Peyer's patch (tissue), 4 donors: Measurements from ENCODE around the gene KIN. TPM values are rescaled to one million over a fixed set of nuclear protein-coding genes. Genes with fewer than 3 reads are reported as not detected.

ENCODE experiments used
- DNase-seq, 3 donors: peaks; one replicate each; pipeline ENCODE4 v3.0.0-alpha.2; 2017 to 2019
- H3K27ac ChIP-seq, 4 donors: fragments of 200-600 bp; sonication (generic); one replicate each; pipeline ENCODE4 v1.5.1; 2016 to 2019
- H3K27me3 ChIP-seq, 2 donors: fragments of 200-600 bp; sonication (generic); one replicate each; pipeline ENCODE4 v1.5.1; 2019
- H3K36me3 ChIP-seq, 3 donors: fragments of 200-600 bp; sonication (generic); one replicate each; pipeline ENCODE4 v1.5.1; 2016 to 2019
- H3K4me1 ChIP-seq, 4 donors: fragments of 200-600 bp; sonication (generic); one replicate each; pipeline ENCODE4 v1.5.1; 2016 to 2019
- H3K4me3 ChIP-seq, 4 donors: fragments of 200-600 bp; sonication (generic); 1 replicate in 3 of 4; 2 replicates in 1 of 4; pipeline ENCODE4 v1.5.1; 2016 to 2019; ENCODE audit warnings: mild to moderate bottlenecking in 1 of 4
- H3K9me3 ChIP-seq, 4 donors: fragments of 200-600 bp; sonication (generic); one replicate each; pipeline ENCODE4 v1.5.1; 2016 to 2019; ENCODE audit warnings: mild to moderate bottlenecking in 1 of 4
- CTCF ChIP-seq, 6 experiments: fragments of 450-650 bp in 4 of 6; fragments of 200-600 bp in 2 of 6; sonication (generic) in 1 of 6; IDR thresholded peaks; one replicate each; pipeline ENCODE4 v1.5.1; 2017 to 2019; ENCODE audit warnings: antibody characterized with exemption in 6 of 6, mild to moderate bottlenecking in 3 of 6, moderate library complexity in 1 of 6
- POLR2A ChIP-seq, 2 donors: fragments of 450-650 bp; IDR thresholded peaks; one replicate each; pipeline ENCODE4 v1.5.1; 2017; ENCODE audit warnings: antibody characterized with exemption in 2 of 2, mild to moderate bottlenecking in 2 of 2, moderate library complexity in 2 of 2
- total RNA-seq, 4 donors: library from RNA; depleted of rRNA; stranded (reverse); fragments of >200 nt; gene quantifications; one replicate each; pipeline ENCODE4 v1.1.0, GENCODE V29; 2016

Gene KIN
- total RNA-seq, 4 donors from 2014 or later: 8.9 to 25.6 (median 11.8) TPM

- Histone ChIP-seq H3K27ac (no peak overlapping the region), H3K4me1 (peaks cover 0 to 52% (median 3%) of the 10 kb centered on the region in 4 donors), H3K9me3 (no peaks in the 10 kb centered on the region), H3K36me3 (peaks cover 0 to 31% (median 0%) of the 10 kb centered on the region in 3 donors), H3K27me3 (no peaks in the 10 kb centered on the region), H3K4me3 (no peak overlapping the region)
- DNase-seq: no peak
- no peak for TF ChIP-seq CTCF (IDR thresholded peaks at IDR 0.05)
- TF ChIP-seq POLR2A (IDR thresholded peaks at IDR 0.05): no peak
Measured at GRCh38 chr10:7794251-7795026, 6.6 kb upstream of the KIN start.

- DNase-seq: no peak
- peaks cover 0 to 12% (median 0%) of the 10 kb centered on the region in 3 donors for H3K36me3 ChIP-seq
- H3K4me3 ChIP-seq: no peak overlapping the region
- no peak for TF ChIP-seq CTCF (IDR thresholded peaks at IDR 0.05)
- TF ChIP-seq POLR2A (IDR thresholded peaks at IDR 0.05): no peak
- peaks cover 0 to 57% (median 6%) of the 10 kb centered on the region in 4 donors for H3K4me1 ChIP-seq
- no peak overlapping the region for H3K27ac ChIP-seq
- H3K9me3 ChIP-seq: no peaks in the 10 kb centered on the region
- H3K27me3 ChIP-seq: no peaks in the 10 kb centered on the region
Measured at GRCh38 chr10:7792541-7792940, 4.7 kb upstream of the KIN start.

GRCh38 chr10:7789390-7789789 lies 1.6 kb upstream of the KIN start:
- H3K36me3 ChIP-seq: no peaks in the 10 kb centered on the region
- no peaks in the 10 kb centered on the region for H3K27me3 ChIP-seq
- no peaks in the 10 kb centered on the region for H3K9me3 ChIP-seq
- H3K27ac ChIP-seq: no peak overlapping the region
- TF ChIP-seq CTCF (IDR thresholded peaks at IDR 0.05) (no peak), POLR2A (IDR thresholded peaks at IDR 0.05) (no peak)
- H3K4me1 ChIP-seq: peaks cover 0 to 65% (median 6%) of the 10 kb centered on the region in 4 donors
- H3K4me3 ChIP-seq: peak overlapping the region in 3 of 4 donors; percentile 75 to 91 (median 88)
- no peak for DNase-seq

- no peaks in the 10 kb centered on the region for H3K9me3 ChIP-seq
- H3K27me3 ChIP-seq: no peaks in the 10 kb centered on the region
- peak overlapping the region; percentile 83 to 88 (median 85) for H3K27ac ChIP-seq
- H3K36me3 ChIP-seq: no peaks in the 10 kb centered on the region
- peaks cover 0 to 59% (median 6%) of the 10 kb centered on the region in 4 donors for H3K4me1 ChIP-seq
- peak overlapping the region; percentile 75 to 91 (median 84) for H3K4me3 ChIP-seq
- no peak for DNase-seq
- no peak for TF ChIP-seq POLR2A (IDR thresholded peaks at IDR 0.05)
- TF ChIP-seq CTCF (IDR thresholded peaks at IDR 0.05): no peak
Measured at GRCh38 chr10:7788639-7789286, 970 bp upstream of the KIN start.

- DNase-seq: no peak
- Histone ChIP-seq H3K4me1 (peaks cover 0 to 48% (median 6%) of the 10 kb centered on the region in 4 donors), H3K9me3 (no peaks in the 10 kb centered on the region), H3K27ac (peak overlapping the region; percentile 71 to 88 (median 84)), H3K27me3 (no peaks in the 10 kb centered on the region), H3K4me3 (peak overlapping the region; percentile 75 to 91 (median 84)), H3K36me3 (no peaks in the 10 kb centered on the region)
- no peak for TF ChIP-seq POLR2A (IDR thresholded peaks at IDR 0.05)
- no peak for TF ChIP-seq CTCF (IDR thresholded peaks at IDR 0.05)
Measured at GRCh38 chr10:7787150-7787856, 490 bp downstream of the KIN start.
